DOHH2 (cell line): ENCODE measurements around the gene DPPA4.

Experiments used
- H3F3A ChIP-seq: fragments of 200-600 bp; sonication (generic), shearing (Covaris generic); 2 replicates; pipeline ENCODE4 v1.6.0; 2016; ENCODE audit warnings: antibody characterized with exemption, mild to moderate bottlenecking; ENCODE audit not compliant: control insufficient read depth, insufficient read depth
- H3K27ac ChIP-seq: fragments of 200-600 bp; sonication (generic); 2 replicates; pipeline ENCODE4 v1.5.1; 2014; ENCODE audit warnings: low read depth, mild to moderate bottlenecking, low read length, moderate library complexity
- H3K27me3 ChIP-seq: fragments of 200-600 bp; sonication (generic); 2 replicates; pipeline ENCODE4 v1.6.1; 2014; ENCODE audit warnings: mild to moderate bottlenecking, low read length, mixed read lengths; ENCODE audit not compliant: control insufficient read depth
- H3K36me3 ChIP-seq: fragments of 200-600 bp; sonication (generic); 2 replicates; pipeline ENCODE4 v1.6.1; 2014; ENCODE audit warnings: mild to moderate bottlenecking, low read length, moderate library complexity, mixed read lengths; ENCODE audit not compliant: control insufficient read depth
- H3K4me1 ChIP-seq: fragments of 200-600 bp; sonication (generic); 2 replicates; pipeline ENCODE4 v1.6.1; 2014; ENCODE audit warnings: mild to moderate bottlenecking, low read length, mixed read lengths; ENCODE audit not compliant: control insufficient read depth
- H3K4me2 ChIP-seq: fragments of 200-600 bp; sonication (generic); 2 replicates; pipeline ENCODE4 v1.6.0; 2014; ENCODE audit warnings: mild to moderate bottlenecking, low read length, moderate library complexity
- H3K4me3 ChIP-seq: fragments of 200-600 bp; sonication (generic); 2 replicates; pipeline ENCODE4 v1.5.1; 2014; ENCODE audit warnings: mild to moderate bottlenecking, low read length, mixed read lengths
- H3K79me2 ChIP-seq: fragments of 200-600 bp; sonication (generic); 2 replicates; pipeline ENCODE4 v1.6.1; 2014; ENCODE audit warnings: mild to moderate bottlenecking, low read length, mixed read lengths; ENCODE audit not compliant: control insufficient read depth
- H3K9me2 ChIP-seq: fragments of 200-600 bp; sonication (generic); replicated peaks from 2 replicates; pipeline ENCODE4 v1.6.1; 2014; ENCODE audit warnings: mild to moderate bottlenecking, low read length, mixed read lengths; ENCODE audit not compliant: control insufficient read depth
- H3K9me3 ChIP-seq: fragments of 200-600 bp; sonication (generic); 2 replicates; pipeline ENCODE4 v1.6.1; 2014; ENCODE audit warnings: antibody characterized with exemption, low read length, mixed read lengths; ENCODE audit not compliant: control insufficient read depth, insufficient read depth
- H4K20me1 ChIP-seq: fragments of 200-600 bp; sonication (generic); 2 replicates; pipeline ENCODE4 v1.6.0; 2014; ENCODE audit warnings: low read depth, mild to moderate bottlenecking, antibody characterized with exemption, low read length, moderate library complexity; ENCODE audit not compliant: control insufficient read depth, insufficient read depth
- EZH2phosphoT487 ChIP-seq: fragments of 200-600 bp; sonication (generic); IDR thresholded peaks from 2 replicates; pipeline ENCODE4 v1.6.1; 2017; ENCODE audit warnings: borderline replicate concordance, mild to moderate bottlenecking, antibody characterized with exemption, low read length, moderate library complexity, mixed read lengths
- TF ChIP-seq, protein P1 (sequence below): fragments of 200-600 bp; sonication (generic); IDR thresholded peaks from one replicate; pipeline ENCODE4 v1.5.1; 2014; ENCODE audit warnings: antibody characterized with exemption, mild to moderate bottlenecking, low read depth, low read length; ENCODE audit not compliant: poor library complexity, severe bottlenecking

Gene DPPA4

GRCh38 chr3:109331692-109332091 is 5.7 kb downstream of the DPPA4 start:
- Histone ChIP-seq H3K4me3 (no peak overlapping the region), H3K27ac (no peak overlapping the region), H3K4me1 (no peaks in the 10 kb centered on the region), H3K79me2 (no peaks in the 10 kb centered on the region), H3F3A (no peaks in the 10 kb centered on the region), H3K9me2 (no peaks in the 10 kb centered on the region), H3K4me2 (no peak overlapping the region), H3K36me3 (no peaks in the 10 kb centered on the region), H4K20me1 (no peaks in the 10 kb centered on the region), H3K27me3 (no peaks in the 10 kb centered on the region), H3K9me3 (no peaks in the 10 kb centered on the region)
- TF ChIP-seq EZH2phosphoT487, result no peak
- TF ChIP-seq, protein P1, sequence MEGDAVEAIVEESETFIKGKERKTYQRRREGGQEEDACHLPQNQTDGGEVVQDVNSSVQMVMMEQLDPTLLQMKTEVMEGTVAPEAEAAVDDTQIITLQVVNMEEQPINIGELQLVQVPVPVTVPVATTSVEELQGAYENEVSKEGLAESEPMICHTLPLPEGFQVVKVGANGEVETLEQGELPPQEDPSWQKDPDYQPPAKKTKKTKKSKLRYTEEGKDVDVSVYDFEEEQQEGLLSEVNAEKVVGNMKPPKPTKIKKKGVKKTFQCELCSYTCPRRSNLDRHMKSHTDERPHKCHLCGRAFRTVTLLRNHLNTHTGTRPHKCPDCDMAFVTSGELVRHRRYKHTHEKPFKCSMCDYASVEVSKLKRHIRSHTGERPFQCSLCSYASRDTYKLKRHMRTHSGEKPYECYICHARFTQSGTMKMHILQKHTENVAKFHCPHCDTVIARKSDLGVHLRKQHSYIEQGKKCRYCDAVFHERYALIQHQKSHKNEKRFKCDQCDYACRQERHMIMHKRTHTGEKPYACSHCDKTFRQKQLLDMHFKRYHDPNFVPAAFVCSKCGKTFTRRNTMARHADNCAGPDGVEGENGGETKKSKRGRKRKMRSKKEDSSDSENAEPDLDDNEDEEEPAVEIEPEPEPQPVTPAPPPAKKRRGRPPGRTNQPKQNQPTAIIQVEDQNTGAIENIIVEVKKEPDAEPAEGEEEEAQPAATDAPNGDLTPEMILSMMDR, result no peak

GRCh38 chr3:109330405-109330804 is 6.9 kb downstream of the DPPA4 start:
- H3K36me3 ChIP-seq, result no peaks in the 10 kb centered on the region
- no peaks in the 10 kb centered on the region for H3K9me2 ChIP-seq
- no peaks in the 10 kb centered on the region for H3K4me1 ChIP-seq
- TF ChIP-seq, protein P1, result no peak
- TF ChIP-seq EZH2phosphoT487, result no peak
- H3K79me2 ChIP-seq, result no peaks in the 10 kb centered on the region
- H3K4me3 ChIP-seq, result no peak overlapping the region
- H3K27me3 ChIP-seq, result no peaks in the 10 kb centered on the region
- no peaks in the 10 kb centered on the region for H3K9me3 ChIP-seq
- no peak overlapping the region for H3K27ac ChIP-seq
- H3K4me2 ChIP-seq, result no peak overlapping the region
- H4K20me1 ChIP-seq, result no peaks in the 10 kb centered on the region
- no peaks in the 10 kb centered on the region for H3F3A ChIP-seq

GRCh38 chr3:109328202-109328601 is 9.1 kb downstream of the DPPA4 start:
- Histone ChIP-seq H3K4me3 (no peak overlapping the region), H3K4me1 (no peaks in the 10 kb centered on the region), H3K27me3 (no peaks in the 10 kb centered on the region), H3K4me2 (no peak overlapping the region), H3F3A (no peaks in the 10 kb centered on the region), H3K36me3 (no peaks in the 10 kb centered on the region), H3K79me2 (no peaks in the 10 kb centered on the region), H4K20me1 (no peaks in the 10 kb centered on the region), H3K9me2 (no peaks in the 10 kb centered on the region), H3K27ac (no peak overlapping the region), H3K9me3 (no peaks in the 10 kb centered on the region)
- TF ChIP-seq, protein P1, result no peak
- no peak for TF ChIP-seq EZH2phosphoT487

GRCh38 chr3:109325657-109326056 is 11.7 kb downstream of the DPPA4 start:
- H3K79me2 ChIP-seq, result no peaks in the 10 kb centered on the region
- H3K9me2 ChIP-seq, result no peaks in the 10 kb centered on the region
- no peaks in the 10 kb centered on the region for H3K9me3 ChIP-seq
- no peaks in the 10 kb centered on the region for H4K20me1 ChIP-seq
- H3K4me1 ChIP-seq, result no peaks in the 10 kb centered on the region
- no peaks in the 10 kb centered on the region for H3K27me3 ChIP-seq
- H3K4me2 ChIP-seq, result no peak overlapping the region
- H3K36me3 ChIP-seq, result no peaks in the 10 kb centered on the region
- H3K27ac ChIP-seq, result no peak overlapping the region
- TF ChIP-seq, protein P1, result no peak
- no peak for TF ChIP-seq EZH2phosphoT487
- H3F3A ChIP-seq, result no peaks in the 10 kb centered on the region
- no peak overlapping the region for H3K4me3 ChIP-seq
